CD14-positive monocyte (primary cell): ENCODE results near the gene FXYD6. TPM values are rescaled to one million over a fixed set of nuclear protein-coding genes. Genes with fewer than 3 reads are reported as not detected.

Experiments
- DNase-seq, 3 donors: peaks; one replicate each; pipeline ENCODE4 v3.0.0-alpha.2; 2011 to 2022
- H2AFZ ChIP-seq: 2 replicates; pipeline ENCODE4 v1.6.0; 2012; ENCODE audit warnings: mild to moderate bottlenecking, low read depth, low read length, inconsistent platforms; ENCODE audit not compliant: insufficient read depth, poor library complexity, severe bottlenecking
- H3K27ac ChIP-seq, 2 donors: 1 replicate in 1 of 2; 2 replicates in 1 of 2; pipeline ENCODE4 v1.5.1; 2012 to 2013; ENCODE audit warnings: low read length in 2 of 2, control low read depth in 1 of 2, inconsistent platforms in 1 of 2, low read depth in 1 of 2, mild to moderate bottlenecking in 1 of 2
- H3K27me3 ChIP-seq, 2 donors: one replicate each; pipeline versions ENCODE4 v1.6.0 to v1.6.1; 2011 to 2013; ENCODE audit warnings: low read length in 2 of 2; ENCODE audit not compliant: control insufficient read depth in 2 of 2, insufficient read depth in 2 of 2
- H3K36me3 ChIP-seq, 2 donors: replicated peaks in 1 of 2; 1 replicate in 1 of 2; 2 replicates in 1 of 2; pipeline versions ENCODE4 v1.5.1 to v1.6.1; 2012 to 2013; ENCODE audit warnings: low read length in 2 of 2, control low read depth in 1 of 2, inconsistent platforms in 1 of 2, mild to moderate bottlenecking in 1 of 2; ENCODE audit not compliant: insufficient read depth in 2 of 2, control insufficient read depth in 1 of 2
- H3K4me1 ChIP-seq, 2 donors: 1 replicate in 1 of 2; 2 replicates in 1 of 2; pipeline versions ENCODE4 v1.5.1 to v1.6.1; 2012 to 2013; ENCODE audit warnings: low read length in 2 of 2, control low read depth in 1 of 2, inconsistent platforms in 1 of 2, mild to moderate bottlenecking in 1 of 2, moderate library complexity in 1 of 2; ENCODE audit not compliant: insufficient read depth in 2 of 2, control insufficient read depth in 1 of 2
- H3K4me2 ChIP-seq: replicated peaks from 2 replicates; pipeline ENCODE3; 2012; ENCODE audit warnings: low read length, moderate library complexity, mild to moderate bottlenecking; ENCODE audit not compliant: poor library complexity, severe bottlenecking; ENCODE audit errors: extremely low read depth
- H3K4me3 ChIP-seq, 3 experiments: fragments of 200-600 bp in 1 of 3; sonication (generic) in 1 of 3; replicated peaks in 1 of 3; 1 replicate in 2 of 3; 2 replicates in 1 of 3; pipeline ENCODE4 v1.5.1; 2011 to 2013; ENCODE audit warnings: low read length in 3 of 3, mild to moderate bottlenecking in 3 of 3, control low read depth in 2 of 3, low read depth in 2 of 3, inconsistent platforms in 1 of 3, moderate library complexity in 1 of 3
- H3K79me2 ChIP-seq: 2 replicates; pipeline ENCODE4 v1.6.0; 2012; ENCODE audit warnings: mild to moderate bottlenecking, control low read depth, inconsistent platforms, low read length, moderate library complexity; ENCODE audit not compliant: insufficient read depth
- H3K9ac ChIP-seq: 2 replicates; pipeline ENCODE4 v1.6.0; 2017; ENCODE audit warnings: low read length, mild to moderate bottlenecking; ENCODE audit not compliant: insufficient read depth, poor library complexity, severe bottlenecking
- H3K9me3 ChIP-seq, 2 donors: replicated peaks in 1 of 2; 1 replicate in 1 of 2; 2 replicates in 1 of 2; pipeline versions ENCODE4 v1.5.1 to v1.6.1; 2012 to 2013; ENCODE audit warnings: low read length in 2 of 2, control low read depth in 1 of 2; ENCODE audit not compliant: control insufficient read depth in 1 of 2, insufficient read depth in 1 of 2
- H4K20me1 ChIP-seq: 2 replicates; pipeline ENCODE4 v1.6.0; 2012; ENCODE audit warnings: mild to moderate bottlenecking, low read length, control low read depth, moderate library complexity; ENCODE audit not compliant: insufficient read depth
- H3K27ac Mint-ChIP-seq, 7 donors: one replicate each; pipeline ENCODE4 v1.8.0; 2020; ENCODE audit warnings: mild to moderate bottlenecking in 7 of 7, mixed read lengths in 7 of 7, moderate library complexity in 6 of 7, inconsistent platforms in 2 of 7
- H3K27me3 Mint-ChIP-seq, 3 donors: one replicate each; pipeline ENCODE4 v1.8.0; 2021 to 2022; ENCODE audit warnings: low read depth in 3 of 3, mild to moderate bottlenecking in 3 of 3, mixed read lengths in 3 of 3, moderate library complexity in 3 of 3, inconsistent platforms in 1 of 3
- H3K36me3 Mint-ChIP-seq, 2 donors: one replicate each; pipeline ENCODE4 v1.8.0; 2020; ENCODE audit warnings: mixed read lengths in 2 of 2, inconsistent platforms in 1 of 2, mild to moderate bottlenecking in 1 of 2
- H3K4me1 Mint-ChIP-seq: one replicate; pipeline ENCODE4 v1.8.0; 2020; ENCODE audit warnings: mild to moderate bottlenecking, mixed read lengths
- H3K4me3 Mint-ChIP-seq, 2 donors: one replicate each; pipeline ENCODE4 v1.8.0; 2020; ENCODE audit warnings: mild to moderate bottlenecking in 2 of 2, mixed read lengths in 2 of 2, moderate library complexity in 1 of 2
- H3K9me3 Mint-ChIP-seq, 7 donors: one replicate each; pipeline ENCODE4 v1.8.0; 2020 to 2022; ENCODE audit warnings: mixed read lengths in 7 of 7, mild to moderate bottlenecking in 6 of 7, moderate library complexity in 6 of 7, inconsistent platforms in 2 of 7
- CTCF ChIP-seq: fragments of 200-600 bp; IDR thresholded peaks from one replicate; pipeline ENCODE4 v1.8.0; 2022; ENCODE audit warnings: antibody characterized with exemption, mild to moderate bottlenecking
- WGBS: methylation state at CpG from one replicate; pipeline ENCODE4 v1.1.5; 2013; ENCODE audit warnings: missing lambda C conversion rate; ENCODE audit not compliant: insufficient coverage; 5-methylcytosine and 5-hydroxymethylcytosine counted together
- intact Hi-C, 2 donors: fragments of 100-400 bp; cut with micrococcal nuclease; formaldehyde crosslinking; loops; one replicate each; pipeline versions ENCODE4 v1.15.0 to v1.15.1; 2023
- polyA plus RNA-seq, 3 donors: library from polyadenylated mRNA; depleted of rRNA in 1 of 3; unstranded in 2 of 3; stranded (reverse) in 1 of 3; fragments of 300-500 nt in 2 of 3; fragments of >200 nt in 1 of 3; fragmentation: Illumina TruSeq in 2 of 3; gene quantifications; 1 replicate in 2 of 3; 2 replicates in 1 of 3; pipeline ENCODE4 v1.2.3, GENCODE V29; 2012 to 2021

FXYD6 gene
- polyA plus RNA-seq, 3 donors: 36.4 to 52.1 (median 44.1) TPM

- H3K27me3 ChIP-seq: no peaks in the 10 kb centered on the region
- peak; percentile 91 to 96 (median 93) for DNase-seq
- Mint-ChIP-seq H3K9me3 (no peaks in the 10 kb centered on the region), H3K4me1 (peaks cover 16% of the 10 kb centered on the region), H3K27me3 (peaks cover 1 to 4% (median 4%) of the 10 kb centered on the region in 3 donors), H3K36me3 (peaks cover 0 to 1% of the 10 kb centered on the region in 2 donors), H3K27ac (peak overlapping the region; percentile 72 to 88 (median 85)), H3K4me3 (peak overlapping the region; percentile 59)
- H3K27ac ChIP-seq: peak overlapping the region; percentile 9 to 70
- intact Hi-C loops: loop anchor here in 1 of 2 donors (10.0 kb wide), 1 partner anchor 53 kb away; no protein-coding TSS in a partner anchor
- WGBS: 42% methylated on average over 21 of the region's 24 CpGs
- no peak overlapping the region for H3K9ac ChIP-seq
- no peaks in the 10 kb centered on the region for H4K20me1 ChIP-seq
- no peaks in the 10 kb centered on the region for H3K36me3 ChIP-seq
- H3K4me3 ChIP-seq: peak overlapping the region in 1 of 3 experiments; percentile 36
- H3K9me3 ChIP-seq: no peaks in the 10 kb centered on the region
- peaks cover 6 to 16% of the 10 kb centered on the region in 2 donors for H3K4me1 ChIP-seq
- no peaks in the 10 kb centered on the region for H3K79me2 ChIP-seq
- TF ChIP-seq CTCF: no peak
- peak overlapping the region; percentile 54 for H2AFZ ChIP-seq
- peak overlapping the region; percentile 32 for H3K4me2 ChIP-seq
These were observed 31.0 kb upstream of the FXYD6 start for GRCh38 chr11:117907276-117908108.

- no peak for DNase-seq
- 93% methylated on average over 3 of the region's 4 CpGs for WGBS
- Histone ChIP-seq H3K79me2 (no peaks in the 10 kb centered on the region), H3K27me3 (no peaks in the 10 kb centered on the region), H2AFZ (no peak overlapping the region), H3K27ac (no peak overlapping the region), H3K9me3 (no peaks in the 10 kb centered on the region), H3K4me3 (no peak overlapping the region), H3K4me1 (peaks cover 6 to 16% of the 10 kb centered on the region in 2 donors), H4K20me1 (no peaks in the 10 kb centered on the region), H3K4me2 (no peak overlapping the region), H3K36me3 (no peaks in the 10 kb centered on the region), H3K9ac (no peak overlapping the region)
- Mint-ChIP-seq H3K27me3 (peaks cover 3 to 4% (median 3%) of the 10 kb centered on the region in 3 donors), H3K4me3 (no peak overlapping the region), H3K9me3 (no peaks in the 10 kb centered on the region), H3K27ac (peak overlapping the region in 2 of 7 donors; percentile 13 to 88), H3K4me1 (peaks cover 16% of the 10 kb centered on the region), H3K36me3 (peaks cover 0 to 1% of the 10 kb centered on the region in 2 donors)
- no peak for TF ChIP-seq CTCF
- intact Hi-C loops: loop anchor here in 1 of 2 donors (10.0 kb wide), 1 partner anchor 52 kb away; no protein-coding TSS in a partner anchor
These were observed 30.3 kb upstream of the FXYD6 start for GRCh38 chr11:117906710-117907109.
